GM23338 (cell line): ENCODE results near the gene CELSR1. TPM values are rescaled to one million over a fixed set of nuclear protein-coding genes. Genes with fewer than 3 reads are reported as not detected.
A peak's percentile ranks its signal among the peaks of the same experiment; 100 is the strongest.

ENCODE experiments used
- ATAC-seq: fragments of 200-7000 bp; cut with Tn5 transposase; 3 replicates; pipeline ENCODE4 v1.9.1; 2020
- DNase-seq: peaks from one replicate; pipeline ENCODE4 v3.0.0-alpha.2; 2015; ENCODE audit warnings: low spot score
- H2AFZ ChIP-seq: fragments of 200-600 bp; sonication (generic); 2 replicates; pipeline ENCODE4 v1.8.0; 2016; ENCODE audit warnings: antibody characterized with exemption, mild to moderate bottlenecking, moderate library complexity
- H3F3A ChIP-seq: fragments of 200-600 bp; sonication (generic); replicated peaks from 2 replicates; pipeline ENCODE4 v1.8.0; 2017; ENCODE audit warnings: antibody characterized with exemption, mixed run types, low read depth
- H3K27ac ChIP-seq: fragments of 200-600 bp; sonication (generic); 2 replicates; pipeline ENCODE4 v1.6.1; 2016; ENCODE audit warnings: low read depth
- H3K27me3 ChIP-seq: fragments of 200-600 bp; sonication (generic); 2 replicates; pipeline ENCODE4 v1.8.0; 2016; ENCODE audit warnings: mild to moderate bottlenecking, mixed run types, moderate library complexity; ENCODE audit not compliant: insufficient read depth
- H3K36me3 ChIP-seq: fragments of 200-600 bp; sonication (generic); 2 replicates; pipeline ENCODE4 v1.8.0; 2016; ENCODE audit warnings: mild to moderate bottlenecking; ENCODE audit not compliant: insufficient read depth
- H3K4me1 ChIP-seq: fragments of 200-600 bp; sonication (generic); 2 replicates; pipeline ENCODE4 v1.8.0; 2016; ENCODE audit warnings: mild to moderate bottlenecking, moderate library complexity; ENCODE audit not compliant: insufficient read depth
- H3K4me2 ChIP-seq: fragments of 200-600 bp; sonication (generic); 2 replicates; pipeline ENCODE4 v1.7.1; 2017; ENCODE audit warnings: mixed run types
- H3K4me3 ChIP-seq: fragments of 200-600 bp; sonication (generic); 2 replicates; pipeline ENCODE4 v1.6.1; 2016; ENCODE audit warnings: mixed run types
- H3K79me2 ChIP-seq: fragments of 200-600 bp; sonication (generic); replicated peaks from 2 replicates; pipeline ENCODE4 v1.8.0; 2017; ENCODE audit warnings: mild to moderate bottlenecking; ENCODE audit not compliant: insufficient read depth
- H3K9me2 ChIP-seq: fragments of 200-600 bp; sonication (generic); 2 replicates; pipeline ENCODE4 v1.8.0; 2017; ENCODE audit not compliant: insufficient read depth
- H4K20me1 ChIP-seq: fragments of 200-600 bp; sonication (generic); replicated peaks from 2 replicates; pipeline ENCODE4 v1.8.0; 2017; ENCODE audit warnings: mild to moderate bottlenecking; ENCODE audit not compliant: insufficient read depth
- H3K27ac Mint-ChIP-seq: 2 replicates; pipeline ENCODE4 v1.8.0; 2020; ENCODE audit warnings: inconsistent platforms, mild to moderate bottlenecking, moderate library complexity, mixed read lengths
- H3K27me3 Mint-ChIP-seq: 3 replicates; pipeline ENCODE4 v1.8.0; 2022; ENCODE audit warnings: low read depth, mild to moderate bottlenecking, moderate library complexity, mixed read lengths, inconsistent platforms; ENCODE audit not compliant: insufficient read depth, poor library complexity
- H3K36me3 Mint-ChIP-seq: 3 replicates; pipeline ENCODE4 v1.8.0; 2021; ENCODE audit warnings: low read depth, mild to moderate bottlenecking, inconsistent platforms, moderate library complexity, mixed read lengths
- H3K4me1 Mint-ChIP-seq: 3 replicates; pipeline ENCODE4 v1.8.0; 2020; ENCODE audit warnings: mild to moderate bottlenecking, inconsistent platforms, mixed read lengths
- H3K4me3 Mint-ChIP-seq: 3 replicates; pipeline ENCODE4 v1.8.0; 2021; ENCODE audit warnings: moderate library complexity, mild to moderate bottlenecking, inconsistent platforms, mixed read lengths
- H3K9me3 Mint-ChIP-seq: 3 replicates; pipeline ENCODE4 v1.8.0; 2020; ENCODE audit warnings: moderate library complexity, mild to moderate bottlenecking, inconsistent platforms, mixed read lengths
- CREB1 ChIP-seq: fragments of 250-450 bp; sonication (Bioruptor Pico); IDR thresholded peaks from 2 replicates; pipeline ENCODE4 v1.5.0; 2020; ENCODE audit warnings: low read depth, mild to moderate bottlenecking, moderate library complexity
- CTCF ChIP-seq, 2 experiments: fragments of 200-600 bp in 1 of 2; sonication (generic) in 1 of 2; conservative IDR thresholded peaks; 2 replicates each; pipeline versions ENCODE4 v1.5.1 to v1.6.1; 2016 to 2017; ENCODE audit warnings: antibody characterized with exemption in 2 of 2, low read depth in 2 of 2, mild to moderate bottlenecking in 2 of 2, moderate library complexity in 1 of 2
- ETS1 ChIP-seq: IDR thresholded peaks from 2 replicates; pipeline ENCODE4 v1.6.1; 2016; ENCODE audit warnings: antibody characterized with exemption
- EZH2 ChIP-seq: fragments of 200-600 bp; sonication (generic); IDR thresholded peaks from one replicate; pipeline ENCODE4 v1.8.0; 2017; ENCODE audit warnings: antibody characterized with exemption, mild to moderate bottlenecking, low read depth; ENCODE audit not compliant: unreplicated experiment
- EZH2phosphoT487 ChIP-seq: fragments of 200-600 bp; sonication (generic); IDR thresholded peaks from one replicate; pipeline ENCODE4 v1.8.1; 2018; ENCODE audit warnings: antibody characterized with exemption; ENCODE audit not compliant: unreplicated experiment
- JUNB ChIP-seq: IDR thresholded peaks from one replicate; pipeline ENCODE4 v1.6.1; 2016; ENCODE audit warnings: antibody characterized with exemption; ENCODE audit not compliant: unreplicated experiment
- NANOG ChIP-seq: IDR thresholded peaks from 2 replicates; pipeline ENCODE4 v1.6.1; 2016; ENCODE audit warnings: antibody characterized with exemption, borderline replicate concordance
- POLR2AphosphoS5 ChIP-seq: IDR thresholded peaks from 2 replicates; pipeline ENCODE4 v1.6.1; 2016; ENCODE audit warnings: antibody characterized with exemption, low read depth
- REST ChIP-seq: IDR thresholded peaks from one replicate; pipeline ENCODE4 v1.6.1; 2018; ENCODE audit warnings: antibody characterized with exemption; ENCODE audit not compliant: unreplicated experiment
- STAT1 ChIP-seq: IDR thresholded peaks from one replicate; pipeline ENCODE4 v1.6.1; 2016; ENCODE audit warnings: antibody characterized with exemption; ENCODE audit not compliant: unreplicated experiment
- ZNF114 ChIP-seq: fragments of 250-450 bp; sonication (Bioruptor Pico); IDR thresholded peaks from 2 replicates; pipeline ENCODE4 v1.5.0; 2020; ENCODE audit warnings: mild to moderate bottlenecking, moderate library complexity
- ZNF331 ChIP-seq: fragments of 250-450 bp; sonication (Bioruptor Pico); IDR thresholded peaks from 2 replicates; pipeline ENCODE4 v1.5.0; 2020; ENCODE audit warnings: low read depth, mild to moderate bottlenecking, moderate library complexity
- ZNF462 ChIP-seq: fragments of 250-450 bp; sonication (Bioruptor Pico); IDR thresholded peaks from 2 replicates; pipeline ENCODE4 v1.5.0; 2020; ENCODE audit warnings: mild to moderate bottlenecking, moderate library complexity
- polyA plus RNA-seq: library from polyadenylated mRNA; unstranded; fragments of >200 nt; fragmentation: Nextera tagmentation; extraction: Ambion mirVana; gene quantifications from 2 replicates; pipeline ENCODE4 v1.2.1, GENCODE V29; 2016
- total RNA-seq: library from RNA; depleted of rRNA; stranded (reverse); fragments of >200 nt; shearing (Covaris generic); gene quantifications from 2 replicates; pipeline ENCODE4 v1.2.3, GENCODE V29; 2014

The CELSR1 gene
- total and polyA plus RNA-seq, 2 experiments from 2014 or later, result 4.8 to 20.4 TPM

- peaks cover 9% of the 10 kb centered on the region for H3K4me1 Mint-ChIP-seq
- Histone ChIP-seq H3K4me3 (no peak overlapping the region), H3K4me1 (no peaks in the 10 kb centered on the region), H3F3A (peaks cover 2% of the 10 kb centered on the region; the same call in 1 of the 2 replicates), H3K36me3 (no peaks in the 10 kb centered on the region), H3K27ac (no peak overlapping the region), H3K9me2 (0 out of 2 replicates have a peak, but pooled peaks cover 6% of the 10 kb centered on the region), H3K79me2 (no peaks in the 10 kb centered on the region), H2AFZ (peak overlapping the region; percentile 92), H3K4me2 (peak overlapping the region; percentile 60; the same call in 1 of the 2 replicates), H3K27me3 (no peaks in the 10 kb centered on the region), H4K20me1 (no peaks in the 10 kb centered on the region)
- H3K27ac Mint-ChIP-seq, result no peak overlapping the region
- H3K4me3 Mint-ChIP-seq, result peak overlapping the region; percentile 19; the same call in 1 of the 3 replicates
- H3K27me3 Mint-ChIP-seq, result peaks cover 11% of the 10 kb centered on the region
- peaks cover 3% of the 10 kb centered on the region; the same call in 1 of the 3 replicates for H3K36me3 Mint-ChIP-seq
- H3K9me3 Mint-ChIP-seq, result peaks cover 5% of the 10 kb centered on the region
- no peak; the same call in 1 of the 2 replicates for TF ChIP-seq POLR2AphosphoS5
- TF ChIP-seq NANOG, result no peak
- TF ChIP-seq STAT1, result no peak
- TF ChIP-seq CREB1 (CRISPR knock-in tag), result no peak
- no peak for TF ChIP-seq REST
- TF ChIP-seq ZNF114 (CRISPR knock-in tag), result no peak
- TF ChIP-seq JUNB, result no peak
- no peak for TF ChIP-seq ZNF462
- TF ChIP-seq ETS1, result no peak
- no peak for TF ChIP-seq EZH2
- TF ChIP-seq ZNF331 (CRISPR knock-in tag), result no peak
- TF ChIP-seq EZH2phosphoT487, result no peak
- TF ChIP-seq CTCF (conservative IDR thresholded peaks at IDR 0.05; ENCODE audit: low read depth in 2 of 2), result no peak
- peak; percentile 39 for ATAC-seq
- DNase-seq, result no peak
These were observed 26.8 kb upstream of the CELSR1 start for GRCh38 chr22:46564084-46564714.
